HepG2 (cell line): ENCODE results near the gene CEP19. TPM values are rescaled to one million over a fixed set of nuclear protein-coding genes. Genes with fewer than 3 reads are reported as not detected.

ENCODE experiments used
- JUNB ChIP-seq: sonication (generic); formaldehyde crosslinking; IDR thresholded peaks from 2 replicates; pipeline ENCODE4 v1.8.0; 2022; ENCODE audit warnings: missing genetic modification reagents, mild to moderate bottlenecking, borderline replicate concordance
- MED1 ChIP-seq: sonication (generic); formaldehyde crosslinking; IDR thresholded peaks from 2 replicates; pipeline ENCODE4 v1.4.0; 2020; ENCODE audit warnings: missing genetic modification reagents
- MTA3 ChIP-seq: sonication (generic); formaldehyde crosslinking; IDR thresholded peaks from 2 replicates; pipeline ENCODE4 v1.4.0; 2020; ENCODE audit warnings: missing genetic modification reagents
- NFRKB ChIP-seq: fragments of 450-650 bp; IDR thresholded peaks from 2 replicates; pipeline ENCODE4 v1.6.1; 2017
- SIX1 ChIP-seq: sonication (generic); formaldehyde crosslinking; IDR thresholded peaks from 2 replicates; pipeline ENCODE4 v1.4.0; 2020; ENCODE audit warnings: missing genetic modification reagents, borderline replicate concordance
- TGIF2 ChIP-seq: IDR thresholded peaks from 2 replicates; pipeline ENCODE4 v1.6.1; 2016; ENCODE audit warnings: control low read depth, missing compliant biosample characterization
- YY1 ChIP-seq: IDR thresholded peaks from 2 replicates; pipeline ENCODE4 v1.6.1; 2011; ENCODE audit warnings: low read length, low read depth, moderate library complexity, mild to moderate bottlenecking; ENCODE audit not compliant: insufficient read depth, insufficient replicate concordance
- ZNF343 ChIP-seq: sonication (generic); formaldehyde crosslinking; IDR thresholded peaks from 2 replicates; pipeline ENCODE4 v1.4.0; 2020; ENCODE audit warnings: mild to moderate bottlenecking, missing genetic modification reagents
- ZNF451 ChIP-seq: sonication (generic); formaldehyde crosslinking; IDR thresholded peaks from 2 replicates; pipeline ENCODE4 v1.5.0; 2020; ENCODE audit warnings: mild to moderate bottlenecking, missing genetic modification reagents
- ZNF549 ChIP-seq: sonication (generic); formaldehyde crosslinking; IDR thresholded peaks from 2 replicates; pipeline ENCODE4 v1.5.0; 2020; ENCODE audit warnings: missing genetic modification reagents
- polyA plus RNA-seq, 8 experiments: library from polyadenylated mRNA; depleted of rRNA in 3 of 8; stranded (reverse) in 7 of 8; unstranded in 1 of 8; fragments of >200 nt; fragmentation: Illumina TruSeq in 4 of 8; extraction: Trizol in 4 of 8; gene quantifications; 2 replicates each; pipeline versions ENCODE4 v1.2.1 to v1.2.3, GENCODE V29; 2011 to 2016; ENCODE audit warnings: low read depth in 4 of 8, missing spikeins in 1 of 8, mixed read lengths in 1 of 8; ENCODE audit not compliant: insufficient read depth in 1 of 8
- total RNA-seq, 5 experiments: library from RNA; depleted of rRNA; stranded (reverse); fragments of >200 nt; fragmentation: Illumina TruSeq; extraction: Trizol; gene quantifications; 2 replicates each; pipeline ENCODE4 v1.2.3, GENCODE V29; 2016; ENCODE audit warnings: low read depth in 1 of 5
- TF ChIP-seq, protein P1 (sequence below): sonication (generic); formaldehyde crosslinking; IDR thresholded peaks from 2 replicates; pipeline ENCODE4 v1.4.0; 2020; ENCODE audit warnings: mild to moderate bottlenecking, missing genetic modification reagents
- TF ChIP-seq, protein P2 (sequence below): IDR thresholded peaks from 2 replicates; pipeline ENCODE4 v1.6.1; 2016; ENCODE audit warnings: mild to moderate bottlenecking, missing biosample characterization, missing genetic modification reagents
- TF ChIP-seq, protein P3 (sequence below): sonication (generic); formaldehyde crosslinking; IDR thresholded peaks from 2 replicates; pipeline ENCODE4 v1.4.0; 2020; ENCODE audit warnings: mild to moderate bottlenecking, missing genetic modification reagents
- TF ChIP-seq, protein P4 (sequence below): sonication (generic); IDR thresholded peaks from 2 replicates; pipeline ENCODE4 v1.6.1; 2016; ENCODE audit warnings: low read depth, borderline replicate concordance

The CEP19 gene
- total and polyA plus RNA-seq, 2 of the 13 experiments (the other 11 are each of a cell fraction or from before 2014, with no cell fraction given), result 0.48 to 1.2 TPM

DNA sequence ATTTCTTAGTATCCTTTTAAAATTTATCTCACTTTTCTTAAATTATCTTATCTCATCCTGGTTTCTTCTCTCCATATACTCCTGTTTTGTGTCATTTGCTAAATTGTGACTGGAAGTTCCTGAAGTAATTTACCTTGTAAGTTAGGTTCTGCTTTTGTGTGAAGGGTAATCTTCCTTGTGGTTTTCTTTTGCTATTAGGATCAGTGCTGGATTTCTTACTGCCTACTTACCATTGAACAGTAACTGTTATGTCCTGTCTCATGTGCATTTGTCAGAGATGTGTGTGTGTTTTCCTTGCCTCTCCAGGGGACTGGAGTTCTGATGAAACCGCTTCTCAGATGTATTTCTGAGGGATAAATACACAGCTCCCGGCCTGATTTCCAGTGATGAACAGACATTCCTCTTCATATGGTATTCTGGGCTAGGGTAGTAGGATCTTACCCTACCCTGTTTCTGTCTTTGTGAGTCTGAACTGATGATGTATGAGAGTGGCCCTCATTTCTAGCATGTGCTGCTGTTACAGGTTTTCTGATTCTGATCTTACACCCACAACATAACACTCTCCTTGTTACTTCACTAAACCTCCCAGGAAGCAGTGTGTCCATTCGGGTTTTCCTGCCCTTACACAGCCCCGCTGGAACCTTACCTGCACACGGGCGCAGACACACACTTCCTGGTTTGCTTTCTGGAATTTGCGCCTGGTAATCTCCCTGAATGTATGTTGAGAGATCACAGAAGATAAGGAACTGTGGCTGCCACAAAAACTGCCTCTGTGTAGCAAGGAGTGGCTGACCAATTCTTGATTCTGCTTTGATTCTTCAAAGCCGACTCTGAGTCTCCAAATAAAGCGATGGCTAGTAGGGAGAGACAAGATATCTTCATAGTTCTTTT is 42.3 kb upstream of the CEP19 start (continued):
- TF ChIP-seq, protein P1, sequence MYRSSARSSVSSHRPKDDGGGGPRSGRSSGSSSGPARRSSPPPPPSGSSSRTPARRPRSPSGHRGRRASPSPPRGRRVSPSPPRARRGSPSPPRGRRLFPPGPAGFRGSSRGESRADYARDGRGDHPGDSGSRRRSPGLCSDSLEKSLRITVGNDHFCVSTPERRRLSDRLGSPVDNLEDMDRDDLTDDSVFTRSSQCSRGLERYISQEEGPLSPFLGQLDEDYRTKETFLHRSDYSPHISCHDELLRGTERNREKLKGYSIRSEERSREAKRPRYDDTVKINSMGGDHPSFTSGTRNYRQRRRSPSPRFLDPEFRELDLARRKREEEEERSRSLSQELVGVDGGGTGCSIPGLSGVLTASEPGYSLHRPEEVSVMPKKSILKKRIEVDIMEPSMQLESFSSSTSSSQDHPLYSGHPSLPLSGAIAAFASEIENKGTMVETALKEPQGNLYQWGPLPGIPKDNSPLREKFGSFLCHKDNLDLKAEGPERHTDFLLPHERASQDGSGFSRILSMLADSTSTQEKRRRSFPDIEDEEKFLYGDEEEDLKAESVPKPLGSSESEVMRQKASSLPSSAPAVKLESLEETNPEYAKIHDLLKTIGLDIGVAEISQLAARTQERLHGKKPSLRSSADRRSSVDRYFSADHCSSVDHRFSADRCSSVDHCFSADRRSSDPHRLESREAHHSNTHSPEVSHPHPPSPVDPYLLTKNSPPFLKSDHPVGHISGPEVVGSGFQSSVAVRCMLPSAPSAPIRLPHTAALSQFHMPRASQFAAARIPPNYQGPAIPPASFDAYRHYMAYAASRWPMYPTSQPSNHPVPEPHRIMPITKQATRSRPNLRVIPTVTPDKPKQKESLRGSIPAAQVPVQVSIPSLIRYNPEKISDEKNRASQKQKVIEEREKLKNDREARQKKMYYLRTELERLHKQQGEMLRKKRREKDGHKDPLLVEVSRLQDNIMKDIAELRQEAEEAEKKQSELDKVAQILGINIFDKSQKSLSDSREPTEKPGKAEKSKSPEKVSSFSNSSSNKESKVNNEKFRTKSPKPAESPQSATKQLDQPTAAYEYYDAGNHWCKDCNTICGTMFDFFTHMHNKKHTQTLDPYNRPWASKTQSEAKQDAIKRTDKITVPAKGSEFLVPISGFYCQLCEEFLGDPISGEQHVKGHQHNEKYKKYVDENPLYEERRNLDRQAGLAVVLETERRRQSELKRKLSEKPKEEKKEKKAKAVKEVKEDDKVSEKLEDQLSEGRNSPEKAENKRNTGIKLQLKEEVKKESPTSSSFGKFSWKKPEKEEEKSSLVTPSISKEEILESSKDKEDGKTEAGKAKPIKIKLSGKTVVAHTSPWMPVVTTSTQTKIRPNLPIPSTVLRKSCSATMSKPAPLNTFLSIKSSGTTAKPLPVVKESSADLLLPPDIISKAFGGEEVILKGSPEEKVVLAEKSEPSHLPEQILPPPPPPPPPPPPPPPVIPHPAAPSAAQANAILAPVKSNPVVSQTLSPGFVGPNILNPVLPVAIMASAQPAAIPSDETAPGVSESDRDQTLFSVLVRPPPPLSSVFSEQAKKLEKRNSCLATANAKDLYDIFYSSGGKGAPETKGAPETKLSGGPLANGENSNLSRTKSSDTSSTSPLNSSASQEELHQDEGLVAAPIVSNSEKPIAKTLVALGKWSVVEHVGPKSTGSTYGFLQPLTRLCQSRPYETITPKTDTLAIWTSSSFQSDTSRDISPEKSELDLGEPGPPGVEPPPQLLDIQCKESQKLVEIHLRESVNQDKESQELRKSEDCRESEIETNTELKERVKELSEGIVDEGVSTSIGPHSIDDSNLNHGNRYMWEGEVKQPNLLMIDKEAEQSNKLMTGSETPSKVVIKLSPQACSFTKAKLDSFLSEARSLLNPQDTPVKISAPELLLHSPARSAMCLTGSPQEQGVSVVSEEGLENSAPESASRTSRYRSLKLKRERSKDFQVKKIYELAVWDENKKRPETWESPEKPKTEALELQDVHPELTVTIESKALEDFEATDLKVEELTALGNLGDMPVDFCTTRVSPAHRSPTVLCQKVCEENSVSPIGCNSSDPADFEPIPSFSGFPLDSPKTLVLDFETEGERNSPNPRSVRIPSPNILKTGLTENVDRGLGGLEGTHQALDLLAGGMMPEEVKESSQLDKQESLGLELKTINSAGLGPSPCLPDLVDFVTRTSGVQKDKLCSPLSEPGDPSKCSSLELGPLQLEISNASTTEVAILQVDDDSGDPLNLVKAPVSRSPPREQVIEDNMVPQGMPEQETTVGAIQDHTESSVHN, result no peak
- TF ChIP-seq YY1, result no peak
- TF ChIP-seq MED1 (CRISPR knock-in tag), result no peak; the same call in 1 of the 2 replicates
- TF ChIP-seq ZNF343 (CRISPR knock-in tag), result no peak
- TF ChIP-seq ZNF549 (CRISPR knock-in tag), result no peak
- TF ChIP-seq, protein P2, sequence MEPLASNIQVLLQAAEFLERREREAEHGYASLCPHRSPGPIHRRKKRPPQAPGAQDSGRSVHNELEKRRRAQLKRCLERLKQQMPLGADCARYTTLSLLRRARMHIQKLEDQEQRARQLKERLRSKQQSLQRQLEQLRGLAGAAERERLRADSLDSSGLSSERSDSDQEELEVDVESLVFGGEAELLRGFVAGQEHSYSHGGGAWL (CRISPR knock-in tag), result no peak
- no peak for TF ChIP-seq MTA3 (CRISPR knock-in tag)
- no peak for TF ChIP-seq JUNB
- no peak for TF ChIP-seq SIX1 (CRISPR knock-in tag)
- TF ChIP-seq, protein P3, sequence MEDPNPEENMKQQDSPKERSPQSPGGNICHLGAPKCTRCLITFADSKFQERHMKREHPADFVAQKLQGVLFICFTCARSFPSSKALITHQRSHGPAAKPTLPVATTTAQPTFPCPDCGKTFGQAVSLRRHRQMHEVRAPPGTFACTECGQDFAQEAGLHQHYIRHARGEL (CRISPR knock-in tag), result no peak
- TF ChIP-seq, protein P4, sequence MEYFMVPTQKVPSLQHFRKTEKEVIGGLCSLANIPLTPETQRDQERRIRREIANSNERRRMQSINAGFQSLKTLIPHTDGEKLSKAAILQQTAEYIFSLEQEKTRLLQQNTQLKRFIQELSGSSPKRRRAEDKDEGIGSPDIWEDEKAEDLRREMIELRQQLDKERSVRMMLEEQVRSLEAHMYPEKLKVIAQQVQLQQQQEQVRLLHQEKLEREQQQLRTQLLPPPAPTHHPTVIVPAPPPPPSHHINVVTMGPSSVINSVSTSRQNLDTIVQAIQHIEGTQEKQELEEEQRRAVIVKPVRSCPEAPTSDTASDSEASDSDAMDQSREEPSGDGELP, result no peak
- TF ChIP-seq NFRKB, result no peak
- no peak for TF ChIP-seq TGIF2
- no peak for TF ChIP-seq ZNF451 (CRISPR knock-in tag)
